Stimulated activated naive CD8-positive, alpha-beta T cell treated with anti-CD3 and anti-CD28 coated beads, Interleukin-15, Interleukin-2, amounts not matched to agents 100 ng/mL and 50 ng/mL, for 24 hours (primary cell): Measurements from ENCODE around the gene SET.
"Not testable (repeated sequence)": the region's sequence is repeated elsewhere in the genome, so short reads cannot be mapped to it uniquely, and the experiment has no call there.

Experiments
- H3K27ac Mint-ChIP-seq: one replicate; pipeline ENCODE4 v1.8.0; 2021; ENCODE audit warnings: mild to moderate bottlenecking, mixed read lengths
- H3K27me3 Mint-ChIP-seq: one replicate; pipeline ENCODE4 v1.8.0; 2021; ENCODE audit warnings: mixed read lengths
- H3K36me3 Mint-ChIP-seq: one replicate; pipeline ENCODE4 v1.8.0; 2021; ENCODE audit warnings: low read depth, mixed read lengths
- H3K4me1 Mint-ChIP-seq: one replicate; pipeline ENCODE4 v1.8.0; 2021; ENCODE audit warnings: low read depth, mixed read lengths
- H3K4me3 Mint-ChIP-seq: one replicate; pipeline ENCODE4 v1.8.0; 2021; ENCODE audit warnings: mild to moderate bottlenecking, mixed read lengths
- H3K9me3 Mint-ChIP-seq: one replicate; pipeline ENCODE4 v1.8.0; 2021; ENCODE audit warnings: mixed read lengths

Gene SET, protein sequence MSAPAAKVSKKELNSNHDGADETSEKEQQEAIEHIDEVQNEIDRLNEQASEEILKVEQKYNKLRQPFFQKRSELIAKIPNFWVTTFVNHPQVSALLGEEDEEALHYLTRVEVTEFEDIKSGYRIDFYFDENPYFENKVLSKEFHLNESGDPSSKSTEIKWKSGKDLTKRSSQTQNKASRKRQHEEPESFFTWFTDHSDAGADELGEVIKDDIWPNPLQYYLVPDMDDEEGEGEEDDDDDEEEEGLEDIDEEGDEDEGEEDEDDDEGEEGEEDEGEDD

GRCh38 chr9:128688501-128689292 is at the start of gene SET:
Gene SET, plus strand, starts transcription at chr9:128689222. Its CDS starts 361 bp downstream, at chr9:128689583.
- H3K4me1 Mint-ChIP-seq, result peaks cover 65% of the 10 kb centered on the region
- peaks cover 48% of the 10 kb centered on the region for H3K36me3 Mint-ChIP-seq
- H3K9me3 Mint-ChIP-seq, result no peaks in the 10 kb centered on the region
- no peaks in the 10 kb centered on the region for H3K27me3 Mint-ChIP-seq
- H3K27ac Mint-ChIP-seq, result peak within 1 kb of the TSS; percentile 95
- H3K4me3 Mint-ChIP-seq, result peak within 1 kb of the TSS; percentile 86

DNA sequence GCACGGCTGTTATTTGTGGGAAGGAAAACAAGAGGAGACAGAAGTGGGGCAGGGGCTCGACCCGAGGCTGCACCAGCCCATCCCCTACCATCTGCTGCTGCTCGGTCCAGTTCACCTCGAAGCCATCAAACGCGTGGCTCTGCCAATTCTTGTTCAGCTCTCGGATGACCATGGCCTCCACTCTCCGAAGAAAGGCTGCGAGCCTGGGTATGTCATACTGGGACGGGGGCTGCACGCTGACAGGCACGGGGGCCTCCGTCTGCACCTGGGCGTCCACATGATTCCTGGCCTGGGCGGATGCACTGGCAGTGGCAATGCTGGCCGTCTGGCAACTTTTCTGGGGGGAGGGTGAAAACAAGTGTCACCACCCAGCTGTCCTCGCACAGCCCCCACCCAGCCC is 48.4 kb upstream of the SET start:
- H3K27me3 Mint-ChIP-seq, result no peaks in the 10 kb centered on the region
- no peaks in the 10 kb centered on the region for H3K4me1 Mint-ChIP-seq
- no peak overlapping the region for H3K27ac Mint-ChIP-seq
- no peaks in the 10 kb centered on the region for H3K9me3 Mint-ChIP-seq
- H3K4me3 Mint-ChIP-seq, result no peak overlapping the region
- peaks cover 14% of the 10 kb centered on the region for H3K36me3 Mint-ChIP-seq

DNA sequence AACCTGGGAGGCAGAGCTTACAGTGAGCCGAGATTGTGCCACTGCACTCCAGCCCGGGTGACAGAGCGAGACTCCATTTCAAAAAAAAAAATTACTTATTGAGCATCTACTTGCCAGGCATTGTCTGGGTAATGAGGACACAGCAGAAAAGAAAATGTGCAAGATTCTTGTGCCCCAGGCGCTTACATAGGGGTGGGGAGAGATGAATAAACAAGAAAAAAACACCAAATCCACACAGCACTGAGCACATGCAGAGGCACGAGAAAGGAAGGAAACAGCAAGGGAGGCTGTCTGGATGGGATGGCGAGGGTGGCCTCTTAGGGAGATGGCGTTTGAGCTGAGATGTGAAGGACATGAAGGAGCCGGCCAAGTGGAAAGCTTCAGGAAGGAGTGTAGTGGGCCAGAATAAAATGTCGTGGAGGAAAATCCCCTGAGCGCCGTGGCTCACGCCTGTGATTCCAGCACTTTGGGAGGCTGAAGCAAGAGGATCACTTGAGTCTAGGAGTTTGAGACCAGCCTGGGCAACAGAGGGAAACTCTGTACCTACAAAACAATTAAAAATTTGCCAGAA is 46.3 kb upstream of the SET start:
- H3K36me3 Mint-ChIP-seq, result peaks cover 14% of the 10 kb centered on the region
- H3K4me1 Mint-ChIP-seq, result no peaks in the 10 kb centered on the region
- H3K9me3 Mint-ChIP-seq, result no peaks in the 10 kb centered on the region
- H3K4me3 Mint-ChIP-seq, result no peak overlapping the region
- no peaks in the 10 kb centered on the region for H3K27me3 Mint-ChIP-seq
- H3K27ac Mint-ChIP-seq, result peak overlapping the region; percentile 0

- no peak overlapping the region for H3K4me3 Mint-ChIP-seq
- no peak overlapping the region for H3K27ac Mint-ChIP-seq
- H3K9me3 Mint-ChIP-seq, result no peaks in the 10 kb centered on the region
- H3K27me3 Mint-ChIP-seq, result no peaks in the 10 kb centered on the region
- H3K36me3 Mint-ChIP-seq, result peaks cover 12% of the 10 kb centered on the region
- H3K4me1 Mint-ChIP-seq, result no peaks in the 10 kb centered on the region
These were observed 45.3 kb upstream of the SET start for GRCh38 chr9:128643519-128644300.

DNA sequence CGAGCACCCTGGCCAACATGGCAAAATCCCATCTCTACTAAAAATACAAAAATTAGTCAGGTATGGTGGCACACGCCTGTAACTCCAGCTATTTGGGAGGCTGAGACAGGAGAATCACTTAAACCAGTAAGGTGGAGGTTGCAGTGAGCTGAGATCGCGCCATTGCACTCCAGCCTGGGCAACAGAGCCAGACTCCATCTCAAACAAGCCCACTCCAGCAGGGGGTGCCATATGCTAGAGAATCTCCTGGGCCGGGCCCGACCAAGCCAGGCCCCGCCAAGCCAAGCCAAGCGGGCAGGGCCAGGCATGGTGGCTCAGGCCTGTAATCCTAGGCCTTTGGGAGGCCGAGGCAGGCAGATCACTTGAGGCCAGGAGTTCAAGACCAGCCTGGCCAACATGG is 40.8 kb upstream of the SET start:
- not testable (repeated sequence) for H3K9me3 Mint-ChIP-seq, H3K36me3 Mint-ChIP-seq, H3K27ac Mint-ChIP-seq, H3K4me1 Mint-ChIP-seq, H3K27me3 Mint-ChIP-seq, H3K4me3 Mint-ChIP-seq

DNA sequence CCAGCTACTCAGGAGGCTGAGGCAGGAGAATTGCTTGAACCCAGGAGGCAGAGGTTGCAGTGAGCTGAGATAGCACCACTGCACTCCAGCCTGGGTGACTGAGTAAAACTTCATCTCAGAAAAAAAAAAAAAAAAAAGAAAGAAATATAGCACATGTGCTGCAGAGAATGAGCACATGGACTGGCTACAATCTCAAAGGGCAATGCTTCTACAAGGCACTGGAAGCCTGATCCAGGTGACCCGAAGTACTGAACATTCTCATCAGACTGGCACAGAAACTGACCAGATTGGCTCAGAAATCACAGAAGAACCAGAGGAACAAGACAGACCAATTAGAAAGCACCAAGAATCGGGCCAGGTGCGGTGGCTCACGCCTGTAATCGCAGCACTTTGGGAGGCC is 37.2 kb upstream of the SET start:
- Mint-ChIP-seq H3K27me3 (no peaks in the 10 kb centered on the region), H3K36me3 (no peaks in the 10 kb centered on the region), H3K9me3 (no peaks in the 10 kb centered on the region), H3K27ac (no peak overlapping the region), H3K4me3 (no peak overlapping the region), H3K4me1 (peaks cover 2% of the 10 kb centered on the region)

- Mint-ChIP-seq H3K27me3 (no peaks in the 10 kb centered on the region), H3K36me3 (no peaks in the 10 kb centered on the region), H3K4me3 (no peak overlapping the region), H3K9me3 (no peaks in the 10 kb centered on the region), H3K4me1 (peaks cover 6% of the 10 kb centered on the region), H3K27ac (no peak overlapping the region)
These were observed 35.1 kb upstream of the SET start for GRCh38 chr9:128653908-128654307.

DNA sequence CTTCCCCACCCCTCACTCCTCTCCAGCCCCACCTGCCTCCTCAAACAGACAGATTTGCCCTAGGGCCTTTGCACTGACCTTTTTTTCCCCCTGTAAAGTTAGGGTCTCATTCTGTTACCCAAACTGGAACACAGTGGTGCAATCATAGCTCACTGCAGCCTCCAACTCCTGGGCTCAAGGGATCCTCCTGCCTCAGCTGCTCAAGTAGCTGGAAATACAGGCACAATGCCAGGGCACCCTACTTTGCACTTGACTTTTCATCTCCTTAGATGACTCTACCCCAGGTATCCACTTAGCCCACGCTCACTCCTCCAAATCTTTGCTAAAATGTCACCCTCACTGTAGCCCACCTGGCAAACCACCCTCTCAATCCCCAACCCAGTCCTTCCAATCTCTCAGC is 34.5 kb upstream of the SET start:
- Mint-ChIP-seq H3K4me3 (no peak overlapping the region), H3K27ac (no peak overlapping the region), H3K4me1 (peaks cover 6% of the 10 kb centered on the region)

DNA sequence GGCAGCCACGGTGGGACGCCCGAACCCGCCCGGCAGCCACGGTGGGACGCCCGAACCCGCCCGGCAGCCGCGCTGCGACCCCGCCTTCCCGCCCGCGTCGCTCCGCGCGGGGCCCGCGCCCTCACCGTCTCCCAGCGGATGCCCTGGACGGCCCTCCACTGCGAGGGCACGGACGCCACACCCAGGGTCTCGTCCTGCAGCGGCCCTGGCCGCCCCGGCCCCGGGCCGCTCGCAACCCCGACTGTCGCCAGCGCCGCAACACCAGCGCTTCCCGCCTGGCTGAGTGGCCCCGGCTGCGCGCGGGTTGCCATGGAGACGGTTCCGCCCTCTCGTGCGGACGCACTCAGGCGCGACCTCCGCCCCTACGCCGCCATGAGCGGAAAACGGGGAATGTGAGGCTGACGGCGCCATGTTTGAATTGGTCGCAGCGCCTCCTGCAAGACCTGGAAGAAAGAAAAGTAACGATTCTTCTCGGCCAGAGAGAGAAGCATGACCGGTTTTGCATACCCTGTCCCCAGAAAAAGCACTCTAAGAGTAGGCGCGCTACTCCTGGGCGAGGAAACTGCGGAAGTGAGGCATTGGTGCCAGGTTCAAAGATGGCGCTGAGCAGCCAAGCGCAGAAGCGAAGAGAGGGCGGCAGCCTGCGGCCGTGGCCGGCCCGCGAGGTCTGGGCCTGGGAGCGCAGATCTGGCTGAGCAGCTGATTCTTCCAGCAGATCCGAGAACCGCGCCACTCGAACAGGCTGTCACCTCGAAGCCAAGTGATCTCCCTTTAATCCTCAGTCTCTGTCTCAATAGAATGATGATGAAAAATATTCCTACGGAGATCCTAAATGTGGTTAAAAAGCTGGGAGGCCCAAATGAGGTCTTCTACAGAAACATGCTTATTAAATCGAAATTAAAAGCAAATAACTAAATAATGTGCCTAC is 32.3 kb upstream of the SET start, which contains the start of gene DYNC2I2:
TSS of gene DYNC2I2 (minus strand) at position 432 of the 928 bp plus-strand sequence. CDS start at position 311, 121 bp downstream.
- H3K9me3 Mint-ChIP-seq, result no peaks in the 10 kb centered on the region
- H3K4me3 Mint-ChIP-seq, result peak within 1 kb of the TSS; percentile 89
- no peaks in the 10 kb centered on the region for H3K36me3 Mint-ChIP-seq
- H3K27ac Mint-ChIP-seq, result peak within 1 kb of the TSS; percentile 100
- no peaks in the 10 kb centered on the region for H3K27me3 Mint-ChIP-seq
- H3K4me1 Mint-ChIP-seq, result peaks cover 6% of the 10 kb centered on the region

More for the DNA sequence above, 34.5 kb upstream of the SET start:
- Mint-ChIP-seq H3K36me3 (no peaks in the 10 kb centered on the region), H3K27me3 (no peaks in the 10 kb centered on the region), H3K9me3 (no peaks in the 10 kb centered on the region)

- Mint-ChIP-seq H3K4me3 (peak overlapping the region; percentile 89), H3K27me3 (no peaks in the 10 kb centered on the region), H3K36me3 (no peaks in the 10 kb centered on the region), H3K9me3 (no peaks in the 10 kb centered on the region), H3K27ac (peak overlapping the region; percentile 100), H3K4me1 (peaks cover 6% of the 10 kb centered on the region)
These were observed 31.7 kb upstream of the SET start for GRCh38 chr9:128657344-128657704.

GRCh38 chr9:128657796-128658195 is 31.2 kb upstream of the SET start:
- no peak overlapping the region for H3K4me3 Mint-ChIP-seq
- no peaks in the 10 kb centered on the region for H3K36me3 Mint-ChIP-seq
- no peaks in the 10 kb centered on the region for H3K9me3 Mint-ChIP-seq
- H3K4me1 Mint-ChIP-seq, result peaks cover 6% of the 10 kb centered on the region
- H3K27ac Mint-ChIP-seq, result peak overlapping the region; percentile 100
- H3K27me3 Mint-ChIP-seq, result no peaks in the 10 kb centered on the region

- H3K27me3 Mint-ChIP-seq, H3K4me1 Mint-ChIP-seq, H3K9me3 Mint-ChIP-seq, H3K4me3 Mint-ChIP-seq, H3K27ac Mint-ChIP-seq, H3K36me3 Mint-ChIP-seq: not testable (repeated sequence)
These were observed 22.5 kb upstream of the SET start for GRCh38 chr9:128666481-128666941.

DNA sequence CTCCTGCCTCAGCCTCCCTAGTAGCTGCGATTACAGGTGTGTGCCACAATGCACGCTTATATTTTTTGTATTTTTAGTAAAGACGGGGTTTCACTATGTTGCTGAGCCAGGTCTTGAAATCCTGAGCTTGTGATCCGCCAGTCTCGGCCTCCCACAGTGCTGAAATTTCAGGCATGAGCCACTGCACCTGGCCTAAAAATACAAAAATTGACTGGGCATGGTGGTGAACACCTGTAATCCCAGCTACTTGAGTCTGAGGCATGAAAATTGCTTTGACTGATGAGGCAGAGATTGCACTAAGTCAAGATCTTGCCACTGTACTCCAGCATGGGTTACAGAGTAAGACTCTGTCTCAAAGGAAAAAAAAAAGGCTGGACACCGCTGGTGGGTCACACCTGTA is 19.2 kb upstream of the SET start:
- H3K36me3 Mint-ChIP-seq, result no peaks in the 10 kb centered on the region
- H3K4me3 Mint-ChIP-seq, result no peak overlapping the region
- H3K4me1 Mint-ChIP-seq, result no peaks in the 10 kb centered on the region
- H3K27me3 Mint-ChIP-seq, result no peaks in the 10 kb centered on the region
- H3K27ac Mint-ChIP-seq, result no peak overlapping the region
- H3K9me3 Mint-ChIP-seq, result no peaks in the 10 kb centered on the region

DNA sequence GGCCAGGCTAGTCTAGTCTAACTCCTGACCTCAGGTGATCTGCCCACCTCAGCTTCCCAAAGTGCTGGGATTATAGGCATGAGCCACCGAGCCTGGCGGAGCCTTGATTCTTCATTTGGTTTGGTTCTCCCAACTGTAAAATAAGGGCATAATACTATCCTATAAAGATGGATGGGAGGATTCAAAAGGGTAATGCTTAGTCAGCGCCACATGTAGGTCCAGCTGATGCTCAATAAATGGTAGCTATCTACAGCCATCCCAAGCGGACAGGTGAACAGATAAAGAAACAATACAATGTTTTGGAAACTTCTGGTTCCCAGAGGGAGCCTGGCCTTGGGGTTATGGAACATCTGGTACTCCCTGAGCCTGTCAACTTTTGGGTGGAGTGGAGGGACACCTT is 13.6 kb upstream of the SET start:
- H3K27ac Mint-ChIP-seq, result no peak overlapping the region
- H3K36me3 Mint-ChIP-seq, result peaks cover 4% of the 10 kb centered on the region
- H3K4me3 Mint-ChIP-seq, result no peak overlapping the region
- H3K27me3 Mint-ChIP-seq, result no peaks in the 10 kb centered on the region
- H3K9me3 Mint-ChIP-seq, result no peaks in the 10 kb centered on the region
- no peaks in the 10 kb centered on the region for H3K4me1 Mint-ChIP-seq
